Measurements from ENCODE around the gene DMRTA2.

DNA sequence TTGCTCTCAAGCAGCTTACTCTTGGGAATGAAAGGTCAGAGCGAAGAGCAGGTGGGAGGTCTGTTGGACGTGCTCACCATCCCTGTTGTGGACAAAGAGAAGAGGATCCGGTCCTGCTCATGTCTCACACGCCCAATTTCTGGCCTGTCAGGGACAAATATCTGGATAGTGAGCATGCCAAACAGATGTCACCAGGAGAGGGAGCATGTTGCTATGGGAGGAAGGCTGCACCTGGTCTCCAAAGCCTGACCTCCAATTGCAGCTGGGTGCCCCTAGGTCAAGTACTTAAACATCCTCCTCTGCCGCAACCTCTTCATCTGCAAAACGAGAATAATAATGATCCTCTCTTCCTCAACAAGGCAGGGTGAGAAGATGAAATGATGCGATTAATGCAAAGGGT is 53.4 kb downstream of the DMRTA2 start:
- TF ChIP-seq POLR2AphosphoS5 (IDR thresholded peaks at IDR 0.05; ENCODE audit: insufficient read depth, low read depth, low read length) = no peak
- TF ChIP-seq, protein P1, sequence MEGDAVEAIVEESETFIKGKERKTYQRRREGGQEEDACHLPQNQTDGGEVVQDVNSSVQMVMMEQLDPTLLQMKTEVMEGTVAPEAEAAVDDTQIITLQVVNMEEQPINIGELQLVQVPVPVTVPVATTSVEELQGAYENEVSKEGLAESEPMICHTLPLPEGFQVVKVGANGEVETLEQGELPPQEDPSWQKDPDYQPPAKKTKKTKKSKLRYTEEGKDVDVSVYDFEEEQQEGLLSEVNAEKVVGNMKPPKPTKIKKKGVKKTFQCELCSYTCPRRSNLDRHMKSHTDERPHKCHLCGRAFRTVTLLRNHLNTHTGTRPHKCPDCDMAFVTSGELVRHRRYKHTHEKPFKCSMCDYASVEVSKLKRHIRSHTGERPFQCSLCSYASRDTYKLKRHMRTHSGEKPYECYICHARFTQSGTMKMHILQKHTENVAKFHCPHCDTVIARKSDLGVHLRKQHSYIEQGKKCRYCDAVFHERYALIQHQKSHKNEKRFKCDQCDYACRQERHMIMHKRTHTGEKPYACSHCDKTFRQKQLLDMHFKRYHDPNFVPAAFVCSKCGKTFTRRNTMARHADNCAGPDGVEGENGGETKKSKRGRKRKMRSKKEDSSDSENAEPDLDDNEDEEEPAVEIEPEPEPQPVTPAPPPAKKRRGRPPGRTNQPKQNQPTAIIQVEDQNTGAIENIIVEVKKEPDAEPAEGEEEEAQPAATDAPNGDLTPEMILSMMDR (IDR thresholded peaks at IDR 0.05; ENCODE audit: extremely low read depth in 1 of 2, insufficient read depth in 1 of 2, low read depth in 1 of 2, low read length in 2 of 2) = peak in 1 of 2 donors; percentile 38
- no peak for TF ChIP-seq GATA2 (IDR thresholded peaks at IDR 0.05; ENCODE audit: insufficient read depth, insufficient read length, low read depth, low read length)
- TF ChIP-seq MYC (IDR thresholded peaks at IDR 0.05; ENCODE audit: low read depth, low read length) = no peak
- TF ChIP-seq POLR2A (IDR thresholded peaks at IDR 0.05; ENCODE audit: low read depth, low read length) = no peak
- no peak for TF ChIP-seq JUN (IDR thresholded peaks at IDR 0.05; ENCODE audit: borderline replicate concordance, insufficient read depth, insufficient read length, low read depth)

Data from endothelial cell of umbilical vein (primary cell).